ENCODE results near the gene TTC9C.
"Not testable (repeated sequence)": the region's sequence is repeated elsewhere in the genome, so short reads cannot be mapped to it uniquely, and the experiment has no call there.

TTC9C gene

DNA sequence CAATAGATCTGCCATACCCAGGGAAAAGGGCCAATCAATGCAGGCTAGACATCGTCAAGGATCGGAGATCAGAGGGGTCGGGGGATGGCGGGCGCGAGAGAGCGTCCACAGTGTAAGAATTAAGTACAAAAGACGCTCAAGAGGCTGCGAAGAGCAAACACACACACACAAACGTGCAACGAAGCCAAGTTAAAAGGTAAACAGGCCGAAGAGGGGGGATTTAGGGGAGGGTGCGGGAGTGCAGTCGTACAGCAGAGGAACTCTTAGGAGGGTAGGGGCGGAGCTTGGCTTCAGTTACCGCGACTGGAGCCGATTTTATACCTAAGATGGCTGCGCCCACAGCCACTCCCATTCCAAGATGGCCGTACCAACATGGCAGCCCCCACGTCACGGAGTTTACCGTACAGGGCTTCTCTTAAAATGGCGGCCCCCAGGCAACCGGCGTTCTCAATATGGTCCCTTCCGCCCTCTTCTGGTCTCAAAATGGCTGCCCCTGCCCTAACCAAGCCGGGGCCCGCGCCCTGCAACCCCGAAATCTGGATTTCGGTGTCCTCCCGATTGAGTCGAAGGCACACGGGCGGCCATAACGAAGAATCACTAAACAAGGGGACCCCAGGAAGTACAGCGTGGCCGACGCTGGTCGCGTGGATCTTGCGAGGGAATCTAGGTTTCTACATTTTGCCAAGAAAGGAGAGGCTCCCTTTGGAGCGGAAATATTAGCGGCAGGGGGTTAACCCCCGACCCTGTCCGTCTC, 18.9 kb upstream of the TTC9C start:
- peak; percentile 98 for DNase-seq (ENCODE audit: low spot score)

DNA sequence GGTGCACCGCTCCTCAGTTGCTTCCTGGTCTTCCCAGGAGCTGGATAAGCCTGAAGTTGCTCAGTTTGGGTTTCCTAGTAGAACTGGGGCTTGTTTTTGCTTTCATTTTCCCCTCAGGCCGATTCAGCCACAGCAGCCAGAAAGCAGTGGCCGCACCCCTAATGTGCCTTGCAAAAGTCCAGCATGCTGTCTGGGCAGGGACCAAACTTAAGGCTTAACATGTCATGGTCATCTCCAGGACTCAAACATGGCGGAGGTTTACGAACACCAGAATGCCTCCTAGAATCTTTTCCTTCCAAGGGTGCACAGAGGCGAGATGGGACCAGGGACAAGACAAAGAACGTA, 18.3 kb upstream of the TTC9C start:
- peak; percentile 56 for DNase-seq (ENCODE audit: low spot score)

DNA sequence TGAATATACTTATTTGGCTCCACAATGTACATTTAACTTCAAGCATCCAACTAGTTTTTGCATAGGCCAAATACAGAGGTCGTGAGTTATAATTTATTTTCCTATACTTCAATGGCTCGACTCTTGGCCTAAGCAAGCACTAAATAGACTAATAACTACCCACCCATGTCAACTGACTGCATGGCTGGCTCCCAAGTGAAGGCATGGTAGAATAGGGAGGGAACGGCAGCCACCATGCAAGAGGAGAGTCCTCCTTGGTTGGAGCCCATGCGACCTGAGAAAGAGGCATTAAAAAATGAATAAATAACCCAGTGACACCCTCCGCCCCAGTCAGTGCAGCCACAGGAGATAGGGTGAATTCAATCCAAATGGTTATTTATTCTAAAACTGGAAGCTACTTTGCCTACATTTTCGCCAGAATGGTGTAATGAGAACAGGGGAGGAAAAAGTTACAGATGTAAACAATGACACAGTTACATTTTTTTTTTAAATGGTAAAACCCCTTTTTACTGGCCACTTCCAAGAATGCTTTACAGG, 15.9 kb upstream of the TTC9C start:
- no peak for DNase-seq (ENCODE audit: low spot score)

DNA sequence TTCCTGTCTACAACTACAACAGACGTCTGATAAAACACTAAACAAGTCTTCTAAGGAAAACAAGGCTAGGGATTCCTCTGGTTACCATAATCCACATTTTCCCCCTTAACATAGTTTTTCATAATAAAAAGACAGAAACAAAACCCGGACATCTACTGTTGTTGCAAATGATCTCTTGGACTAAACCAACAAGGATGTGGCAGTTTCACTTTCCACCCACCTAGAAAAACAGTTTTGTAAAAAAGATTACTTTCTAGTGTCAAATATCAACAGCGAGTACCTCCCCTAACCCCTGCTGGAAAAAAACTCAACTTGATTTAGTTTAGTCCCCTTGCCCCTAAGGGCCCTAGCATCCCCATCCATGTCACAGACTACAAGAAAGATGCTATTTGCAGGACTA, 15.4 kb upstream of the TTC9C start:
- DNase-seq (ENCODE audit: low spot score): no peak

GRCh38 chr11:62713343-62713742, 14.9 kb upstream of the TTC9C start:
- DNase-seq (ENCODE audit: low spot score): no peak

DNA sequence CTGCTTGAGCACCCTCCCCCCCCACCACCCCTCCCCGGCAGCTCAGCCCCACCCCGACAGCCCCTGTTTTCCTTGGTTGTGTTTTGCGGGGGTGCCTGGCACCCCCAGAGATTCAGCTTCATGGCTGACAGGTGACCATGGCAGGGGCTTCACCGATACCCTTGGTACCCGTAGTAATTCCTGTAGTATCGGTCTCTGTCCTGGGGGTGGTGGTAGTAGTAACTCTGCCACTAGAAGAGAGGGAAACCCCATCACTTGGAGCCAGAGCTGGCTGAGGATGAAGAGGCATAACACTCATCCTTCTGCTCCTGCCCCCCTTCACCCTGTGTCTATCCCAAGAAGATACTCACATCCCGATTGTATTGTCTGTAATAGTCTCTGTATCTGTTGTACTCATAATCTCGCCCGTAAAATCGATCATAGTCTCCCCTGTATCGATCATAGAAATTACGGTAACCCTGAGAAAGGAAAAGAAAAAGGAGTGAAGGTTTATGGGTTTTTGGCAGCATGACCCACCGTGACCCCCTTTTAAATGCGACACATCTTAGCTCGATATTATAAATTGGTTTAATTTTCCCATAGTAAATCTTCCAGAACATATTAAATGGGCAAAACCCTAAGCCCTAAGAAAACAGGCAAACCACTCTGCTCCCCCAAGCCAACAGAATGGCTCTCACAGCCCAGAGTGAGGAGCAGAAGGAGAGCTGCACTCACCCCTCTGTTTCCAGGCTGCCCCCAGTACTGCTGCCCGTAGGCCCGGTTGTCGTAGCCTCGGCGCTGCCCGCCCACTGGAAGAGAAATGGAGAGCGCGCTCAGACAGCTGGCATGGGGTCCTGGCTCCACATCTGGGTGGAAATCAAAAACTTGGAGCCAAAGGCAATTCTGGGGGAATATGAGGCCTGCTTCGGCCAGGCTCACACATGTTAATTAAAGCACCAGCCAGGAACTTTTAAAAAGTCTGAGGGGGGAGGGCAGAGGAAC, 12.8 kb upstream of the TTC9C start:
- DNase-seq (ENCODE audit: low spot score): no peak

- no peak for DNase-seq (ENCODE audit: low spot score)
Measured at GRCh38 chr11:62716206-62716605, 12.1 kb upstream of the TTC9C start.

GRCh38 chr11:62716816-62717215, 11.5 kb upstream of the TTC9C start:
- no peak for DNase-seq (ENCODE audit: low spot score)

GRCh38 chr11:62719302-62719978, 8.8 kb upstream of the TTC9C start:
- no peak for DNase-seq (ENCODE audit: low spot score)

DNA sequence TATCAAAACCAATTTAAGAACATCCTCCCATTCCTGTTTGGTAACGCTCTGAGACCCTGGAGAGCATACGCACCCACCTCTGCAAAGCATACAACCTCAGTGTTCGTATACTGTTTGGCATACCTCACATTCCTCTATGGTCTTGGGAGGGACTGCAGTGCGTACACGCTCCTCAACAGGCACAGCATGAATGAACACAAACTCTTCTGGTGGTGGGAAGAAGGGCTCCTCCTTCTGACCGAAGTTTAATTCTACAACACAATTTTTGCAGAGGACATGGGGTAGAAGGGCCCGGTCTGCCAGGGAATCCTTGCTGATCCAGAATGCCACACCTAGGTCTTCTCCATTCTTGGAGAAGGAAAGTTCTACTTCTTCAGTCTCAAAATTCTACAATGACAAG, 6.3 kb upstream of the TTC9C start:
- DNase-seq (ENCODE audit: low spot score): peak; percentile 49

- no peak for DNase-seq (ENCODE audit: low spot score)
Measured at GRCh38 chr11:62724171-62724570, 4.1 kb upstream of the TTC9C start.

DNA sequence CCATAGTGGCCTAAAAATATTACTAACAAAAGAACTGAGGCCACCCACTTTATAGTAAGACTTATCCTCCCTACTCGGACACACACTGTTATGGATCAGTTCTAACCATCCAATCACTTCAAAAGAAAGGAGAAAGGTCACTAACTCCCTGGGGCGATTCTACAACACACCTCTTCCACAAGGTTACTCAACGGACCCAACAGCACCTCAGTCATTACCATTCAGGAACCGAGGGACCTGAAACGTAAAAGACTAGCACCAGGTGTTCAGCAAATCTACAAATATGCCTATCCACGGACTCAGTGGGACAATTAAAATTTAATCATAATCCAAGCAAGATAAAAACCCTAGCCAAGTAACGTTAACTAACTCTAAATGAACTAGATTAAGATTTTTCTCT, 2.6 kb upstream of the TTC9C start:
- DNase-seq (ENCODE audit: low spot score): no peak

GRCh38 chr11:62726156-62726914, 2.0 kb upstream of the TTC9C start:
- peak; percentile 34 for DNase-seq (ENCODE audit: low spot score)

GRCh38 chr11:62726915-62727164, 1.4 kb upstream of the TTC9C start:
- DNase-seq (ENCODE audit: low spot score): no peak

DNA sequence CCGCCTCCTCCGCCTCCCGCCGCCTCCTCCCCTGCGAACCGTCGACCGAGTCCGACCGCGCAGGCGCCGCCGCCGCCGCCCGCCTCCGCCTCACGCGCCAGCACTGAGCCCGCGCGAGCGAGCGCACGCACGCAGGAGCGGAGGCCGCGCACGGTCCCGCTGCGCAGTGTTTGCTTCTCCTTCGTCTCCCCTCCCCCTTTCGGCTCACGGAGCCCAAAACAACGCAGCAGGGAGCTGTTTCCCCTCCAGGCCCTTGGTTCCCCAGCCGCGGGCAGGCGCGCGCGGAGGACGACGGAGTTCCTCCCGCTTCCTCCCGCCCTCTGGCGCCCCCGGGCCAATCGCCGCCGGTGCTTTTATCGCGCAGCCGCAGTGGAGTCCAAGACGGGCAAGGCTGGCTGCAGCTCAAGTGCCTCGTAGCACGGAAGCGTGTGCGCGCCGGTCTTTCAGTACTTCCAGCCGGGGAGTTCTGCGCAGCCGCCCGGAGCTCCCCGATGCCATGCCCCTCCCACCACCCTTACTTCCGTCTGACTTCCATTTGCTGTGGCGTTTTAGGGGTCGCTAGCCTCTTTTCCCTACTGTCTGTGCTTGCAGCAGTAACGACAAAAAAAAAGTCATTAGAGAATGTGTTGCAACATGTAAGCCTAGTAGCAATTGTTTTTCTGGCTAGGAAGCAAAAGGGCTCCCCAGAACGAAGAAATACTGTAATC, 968 bp upstream of the TTC9C start, which contains the start of gene HNRNPUL2:
TSS of gene HNRNPUL2 (minus strand) at position 293 of the 707 bp plus-strand sequence. CDS start 301 bp downstream, outside the sequence.
- peak; percentile 99 for DNase-seq (ENCODE audit: low spot score)

GRCh38 chr11:62727872-62728170, 465 bp upstream of the TTC9C start:
- peak; percentile 98 for DNase-seq (ENCODE audit: low spot score)

GRCh38 chr11:62730076-62730475, 1.8 kb downstream of the TTC9C start:
- not testable (repeated sequence) for DNase-seq (ENCODE audit: low spot score)

DNA sequence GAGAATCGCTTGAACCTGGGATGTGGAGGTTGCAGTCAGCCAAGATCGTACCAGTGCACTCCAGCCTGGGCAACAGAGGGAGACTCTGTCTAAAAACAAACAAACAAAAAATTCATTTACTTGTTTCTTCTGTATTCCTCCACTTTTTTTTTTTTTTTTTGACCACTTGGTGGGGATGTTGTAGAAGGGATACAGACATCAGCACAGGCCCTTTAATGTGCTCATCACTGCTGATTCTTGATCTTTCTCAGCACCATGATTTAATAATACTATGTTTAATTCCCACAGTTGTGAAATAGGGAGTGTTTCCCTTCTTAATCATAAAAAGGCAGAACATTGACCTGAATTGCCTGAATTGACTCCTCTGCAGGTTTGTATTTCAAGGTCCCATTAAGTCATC, 4.5 kb downstream of the TTC9C start:
- DNase-seq (ENCODE audit: low spot score): peak; percentile 62

DNA sequence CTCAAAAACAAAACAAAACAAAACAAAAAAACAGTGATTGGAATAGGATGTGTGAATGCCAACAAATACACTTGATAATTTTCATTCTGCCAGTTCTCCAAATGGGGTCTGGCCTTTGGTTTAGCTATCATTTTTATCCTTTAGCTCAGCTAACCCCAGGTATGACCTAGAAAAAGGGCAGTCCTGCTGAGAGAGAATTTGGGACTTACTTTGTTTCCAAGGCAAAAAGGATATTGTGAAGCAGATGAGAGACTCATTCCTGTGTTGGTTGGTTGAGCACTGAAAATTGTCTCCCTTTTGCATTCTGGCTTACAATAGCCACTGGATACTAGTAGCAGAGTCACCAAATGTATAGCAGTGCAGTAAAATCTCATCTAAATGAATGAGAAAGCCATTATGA, 8.9 kb downstream of the TTC9C start:
- DNase-seq (ENCODE audit: low spot score): no peak

GRCh38 chr11:62747475-62748160, 19.3 kb downstream of the TTC9C start:
- DNase-seq (ENCODE audit: low spot score): no peak

GRCh38 chr11:62749931-62750330, 21.6 kb downstream of the TTC9C start:
- DNase-seq (ENCODE audit: low spot score): not testable (repeated sequence)

Data from NAMALWA (cell line).